A673 (cell line): ENCODE results near the gene PPP6R1. TPM values are rescaled to one million over a fixed set of nuclear protein-coding genes. Genes with fewer than 3 reads are reported as not detected.

Experiments used
- BruUV-seq: library from RNA; stranded (reverse); fragments of 400-500 nt; replicated peaks from 2 replicates; lab custom pipeline; 2021; lab: Mats Ljungman, UMichigan
- CTCF ChIA-PET: fragments of 300-600 bp; sonication (Branson Sonifier 250); formaldehyde crosslinking; loops from one replicate; lab custom pipeline; 2022; ENCODE audit warnings: antibody characterized with exemption; lab: Charles Lee
- POLR2A ChIA-PET: fragments of 300-600 bp; sonication (Branson Sonifier 250); formaldehyde crosslinking; loops from one replicate; lab custom pipeline; 2022; ENCODE audit warnings: antibody characterized with exemption; ENCODE audit not compliant: low non-redundant PET; lab: Charles Lee
- DNase-seq: peaks from one replicate; pipeline ENCODE4 v3.0.0-alpha.2; 2015; ENCODE audit warnings: low spot score
- H3K27ac ChIP-seq: fragments of 200-600 bp; sonication (generic); 2 replicates; pipeline ENCODE4 v1.5.1; 2016; ENCODE audit warnings: mixed run types, low read depth, mild to moderate bottlenecking, mixed read lengths, antibody characterized with exemption, low read length; ENCODE audit not compliant: poor library complexity, severe bottlenecking
- H3K27me3 ChIP-seq: fragments of 200-600 bp; sonication (generic); replicated peaks from 2 replicates; pipeline ENCODE4 v1.6.1; 2017; ENCODE audit warnings: mixed run types, low read depth, mild to moderate bottlenecking, mixed read lengths, antibody characterized with exemption, low read length; ENCODE audit not compliant: insufficient read depth, poor library complexity
- H3K36me3 ChIP-seq: fragments of 200-600 bp; sonication (generic); 2 replicates; pipeline ENCODE4 v1.6.1; 2016; ENCODE audit warnings: mixed run types, mild to moderate bottlenecking, mixed read lengths, antibody characterized with exemption, low read length; ENCODE audit not compliant: insufficient read depth, poor library complexity, severe bottlenecking
- H3K4me1 ChIP-seq: fragments of 200-600 bp; sonication (generic); 2 replicates; pipeline ENCODE4 v1.6.1; 2017; ENCODE audit warnings: mixed run types, mild to moderate bottlenecking, mixed read lengths, antibody characterized with exemption, low read length; ENCODE audit not compliant: insufficient read depth, poor library complexity, severe bottlenecking
- H3K4me3 ChIP-seq: fragments of 200-600 bp; sonication (generic); 2 replicates; pipeline ENCODE4 v1.5.1; 2016; ENCODE audit warnings: low read depth, mixed run types, mild to moderate bottlenecking, mixed read lengths, low read length; ENCODE audit not compliant: poor library complexity, severe bottlenecking
- H3K9me3 ChIP-seq: fragments of 200-600 bp; sonication (generic); 2 replicates; pipeline ENCODE4 v1.6.1; 2016; ENCODE audit warnings: mixed run types, low read depth, mild to moderate bottlenecking, mixed read lengths, antibody characterized with exemption, low read length; ENCODE audit not compliant: poor library complexity, severe bottlenecking
- EZH2 ChIP-seq: fragments of 200-600 bp; sonication (generic); IDR thresholded peaks from 2 replicates; pipeline ENCODE4 v1.6.1; 2017; ENCODE audit warnings: borderline replicate concordance, low read depth, mild to moderate bottlenecking, mixed read lengths, antibody characterized with exemption, low read length; ENCODE audit not compliant: poor library complexity, severe bottlenecking
- intact Hi-C: fragments of 100-400 bp; cut with micrococcal nuclease; formaldehyde crosslinking; loops from one replicate; pipeline ENCODE4 v1.10.0; 2022; ENCODE audit not compliant: unreplicated experiment
- total RNA-seq: library from RNA; stranded (reverse); gene quantifications from 2 replicates; pipeline ENCODE4 v1.2.3, GENCODE V29; 2021
- TF ChIP-seq, protein P1 (sequence below): fragments of 300-800, 200-600 bp; sonication (generic); conservative IDR thresholded peaks from 2 replicates; pipeline ENCODE4 v1.5.1; 2017; ENCODE audit warnings: low read depth, mild to moderate bottlenecking, antibody characterized with exemption, low read length, moderate library complexity, mixed read lengths

PPP6R1 gene
- total RNA-seq, 1 experiment from 2014 or later = 108 TPM

- peaks cover 38% of the 10 kb centered on the region for H3K36me3 ChIP-seq
- no peaks in the 10 kb centered on the region for H3K27me3 ChIP-seq
- no peak overlapping the region for H3K27ac ChIP-seq
- CTCF ChIA-PET = interaction anchor here (0.5 to 1.5 kb wide), 6 partner anchors 9 to 161 kb away, joined by 3 to 7 read pairs (median 4); partner anchors contain the start of genes DNAAF3, HSPBP1 and KMT5C
- TF ChIP-seq, protein P1, sequence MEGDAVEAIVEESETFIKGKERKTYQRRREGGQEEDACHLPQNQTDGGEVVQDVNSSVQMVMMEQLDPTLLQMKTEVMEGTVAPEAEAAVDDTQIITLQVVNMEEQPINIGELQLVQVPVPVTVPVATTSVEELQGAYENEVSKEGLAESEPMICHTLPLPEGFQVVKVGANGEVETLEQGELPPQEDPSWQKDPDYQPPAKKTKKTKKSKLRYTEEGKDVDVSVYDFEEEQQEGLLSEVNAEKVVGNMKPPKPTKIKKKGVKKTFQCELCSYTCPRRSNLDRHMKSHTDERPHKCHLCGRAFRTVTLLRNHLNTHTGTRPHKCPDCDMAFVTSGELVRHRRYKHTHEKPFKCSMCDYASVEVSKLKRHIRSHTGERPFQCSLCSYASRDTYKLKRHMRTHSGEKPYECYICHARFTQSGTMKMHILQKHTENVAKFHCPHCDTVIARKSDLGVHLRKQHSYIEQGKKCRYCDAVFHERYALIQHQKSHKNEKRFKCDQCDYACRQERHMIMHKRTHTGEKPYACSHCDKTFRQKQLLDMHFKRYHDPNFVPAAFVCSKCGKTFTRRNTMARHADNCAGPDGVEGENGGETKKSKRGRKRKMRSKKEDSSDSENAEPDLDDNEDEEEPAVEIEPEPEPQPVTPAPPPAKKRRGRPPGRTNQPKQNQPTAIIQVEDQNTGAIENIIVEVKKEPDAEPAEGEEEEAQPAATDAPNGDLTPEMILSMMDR = peak; percentile 98
- no peak for TF ChIP-seq EZH2
- peak overlapping the region; percentile 33 for H3K4me3 ChIP-seq
- POLR2A ChIA-PET = interaction anchor here (0.6 to 0.7 kb wide), 2 partner anchors 22 to 38 kb away, joined by 3 to 11 read pairs; partner anchors contain the start of genes HSPBP1 and KMT5C
- H3K9me3 ChIP-seq = no peaks in the 10 kb centered on the region
- H3K4me1 ChIP-seq = peaks cover 4% of the 10 kb centered on the region
- intact Hi-C loops = loop anchor here (10.0 kb wide), 1 partner anchor 83 kb away; the partner anchor contains the start of genes RPL28 and TMEM238
- DNase-seq = peak; percentile 88
- BruUV-seq = no TSS peak
Measured at GRCh38 chr19:55301459-55302317, 42.9 kb upstream of the PPP6R1 start.

GRCh38 chr19:55300886-55301458, 42.2 kb upstream of the PPP6R1 start:
- H3K4me3 ChIP-seq = no peak overlapping the region
- no peak for TF ChIP-seq EZH2
- TF ChIP-seq, protein P1 = no peak
- ChIA-PET POLR2A (interaction anchor here (0.6 to 0.7 kb wide), 4 partner anchors 13 to 107 kb away, joined by 3 to 11 read pairs (median 6); partner anchors contain the start of genes HSPBP1, KMT5C and UBE2S), CTCF (interaction anchor here (0.5 to 1.5 kb wide), 6 partner anchors 9 to 160 kb away, joined by 3 to 7 read pairs (median 4); partner anchors contain the start of genes DNAAF3, HSPBP1 and KMT5C)
- H3K36me3 ChIP-seq = peaks cover 31% of the 10 kb centered on the region
- H3K27ac ChIP-seq = no peak overlapping the region
- intact Hi-C loops = loop anchor here (10.0 kb wide), 1 partner anchor 84 kb away; the partner anchor contains the start of genes RPL28 and TMEM238
- no TSS peak for BruUV-seq
- DNase-seq = no peak
- H3K27me3 ChIP-seq = no peaks in the 10 kb centered on the region
- no peaks in the 10 kb centered on the region for H3K9me3 ChIP-seq
- peaks cover 4% of the 10 kb centered on the region for H3K4me1 ChIP-seq

DNA sequence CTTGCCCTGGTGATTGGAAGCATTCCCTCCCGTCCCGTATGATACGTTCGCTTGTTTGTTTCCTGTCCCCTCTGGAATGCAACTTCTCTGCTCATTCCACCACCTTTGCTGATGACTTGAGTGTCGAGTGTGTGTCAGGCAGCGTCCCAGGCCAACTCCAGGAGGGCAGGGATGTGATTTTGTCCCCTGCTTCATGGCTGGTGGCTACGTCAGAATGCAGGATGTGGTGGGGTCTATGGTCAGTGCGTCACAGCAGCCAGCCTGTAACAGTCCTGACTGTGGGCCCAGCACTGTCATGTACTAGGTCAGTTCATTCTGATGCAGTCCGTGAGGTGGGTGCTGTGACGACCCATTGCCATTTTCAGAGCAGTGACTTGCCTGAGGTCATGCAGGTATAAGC, 41.2 kb upstream of the PPP6R1 start:
- CTCF ChIA-PET = no interaction called here
- Histone ChIP-seq H3K36me3 (peaks cover 21% of the 10 kb centered on the region), H3K27me3 (no peaks in the 10 kb centered on the region), H3K9me3 (no peaks in the 10 kb centered on the region), H3K4me3 (no peak overlapping the region), H3K27ac (no peak overlapping the region), H3K4me1 (peaks cover 4% of the 10 kb centered on the region)
- intact Hi-C loops = loop anchor here (10.0 kb wide), 1 partner anchor 85 kb away; the partner anchor contains the start of genes RPL28 and TMEM238
- DNase-seq = no peak
- BruUV-seq = no TSS peak
- POLR2A ChIA-PET = no interaction called here
- TF ChIP-seq EZH2 = no peak
- TF ChIP-seq, protein P1 = no peak
